Uterus (tissue), 4 donors: ENCODE data around the gene STAMBP. TPM values are rescaled to one million over a fixed set of nuclear protein-coding genes. Genes with fewer than 3 reads are reported as not detected.
"Not testable (repeated sequence)": the region's sequence is repeated elsewhere in the genome, so short reads cannot be mapped to it uniquely, and the experiment has no call there.

ENCODE experiments used
- DNase-seq, 2 donors: peaks; one replicate each; pipeline ENCODE4 v3.0.0-alpha.2; 2019 to 2020
- H3K27ac ChIP-seq, 2 donors: fragments of 200-600 bp; sonication (generic); 1 replicate in 1 of 2; 2 replicates in 1 of 2; pipeline ENCODE4 v1.5.1; 2016 to 2018
- H3K27me3 ChIP-seq, 2 donors: fragments of 200-600 bp; sonication (generic); one replicate each; pipeline ENCODE4 v1.5.1; 2018 to 2019; ENCODE audit warnings: control low read depth in 1 of 2
- H3K36me3 ChIP-seq, 2 donors: fragments of 200-600 bp; sonication (generic); one replicate each; pipeline ENCODE4 v1.5.1; 2019; ENCODE audit warnings: control low read depth in 1 of 2
- H3K4me1 ChIP-seq, 2 donors: fragments of 200-600 bp; sonication (generic); one replicate each; pipeline ENCODE4 v1.5.1; 2018 to 2019; ENCODE audit warnings: control low read depth in 1 of 2
- H3K4me3 ChIP-seq, 2 donors: fragments of 200-600 bp; sonication (generic); 1 replicate in 1 of 2; 2 replicates in 1 of 2; pipeline ENCODE4 v1.5.1; 2018 to 2019; ENCODE audit warnings: mild to moderate bottlenecking in 1 of 2
- H3K9me3 ChIP-seq, 2 donors: fragments of 200-600 bp; sonication (generic); one replicate each; pipeline ENCODE4 v1.5.1; 2019; ENCODE audit warnings: control low read depth in 1 of 2
- CTCF ChIP-seq, 4 experiments: fragments of 200-600 bp in 2 of 4; fragments of 450-650 bp in 2 of 4; sonication (generic) in 2 of 4; IDR thresholded peaks; one replicate each; pipeline ENCODE4 v1.5.1; 2016 to 2019; ENCODE audit warnings: antibody characterized with exemption in 4 of 4, mild to moderate bottlenecking in 2 of 4, moderate library complexity in 1 of 4
- POLR2A ChIP-seq, 2 donors: fragments of 450-650 bp; IDR thresholded peaks; one replicate each; pipeline ENCODE4 v1.6.1; 2016; ENCODE audit warnings: antibody characterized with exemption in 2 of 2, mild to moderate bottlenecking in 1 of 2, moderate library complexity in 1 of 2
- intact Hi-C: fragments of 100-400 bp; cut with DNase I; formaldehyde crosslinking; loops from one replicate; pipeline ENCODE4 v1.15.1; 2023; ENCODE audit warnings: low total_unique reads
- total RNA-seq, 4 donors: library from RNA; depleted of rRNA in 3 of 4; stranded (reverse); fragments of >200 nt in 3 of 4; gene quantifications; one replicate each; pipeline versions ENCODE4 v1.1.0 to v1.2.4, GENCODE V29; 2014 to 2023
- donor health status: DM: yes; HTN: yes; CAD: no.

The STAMBP gene
- 100 to 1,000 TPM in 1 of 4 donors, 10 to 100 TPM in 3; 31.8 to 115 (median 43.7) TPM for total RNA-seq

- H3K27ac ChIP-seq, result peak within 1 kb of the TSS; percentile 97 to 98
- H3K9me3 ChIP-seq, result no peaks in the 10 kb centered on the region
- intact Hi-C loops, result no loop called here
- H3K4me1 ChIP-seq, result peaks cover 0 to 5% of the 10 kb centered on the region in 2 donors
- no peaks in the 10 kb centered on the region for H3K36me3 ChIP-seq
- no peaks in the 10 kb centered on the region for H3K27me3 ChIP-seq
- peak within 1 kb of the TSS; percentile 82 to 90 for H3K4me3 ChIP-seq
- TF ChIP-seq CTCF (IDR thresholded peaks at IDR 0.05) (no peak), POLR2A (IDR thresholded peaks at IDR 0.05) (peak; percentile 60 to 91)
- peak; percentile 95 to 98 for DNase-seq
Observed at GRCh38 chr2:73828818-73829570, at the start of gene STAMBP. STAMBP (plus strand) TSS chr2:73828961; CDS start chr2:73830857, 1,896 bp downstream.

- DNase-seq, result peak; percentile 95 to 96
- Histone ChIP-seq H3K4me1 (peaks cover 0 to 11% of the 10 kb centered on the region in 2 donors), H3K27me3 (no peaks in the 10 kb centered on the region), H3K4me3 (peak within 1 kb of the TSS; percentile 89 to 90), H3K9me3 (no peaks in the 10 kb centered on the region), H3K36me3 (no peaks in the 10 kb centered on the region), H3K27ac (peak within 1 kb of the TSS; percentile 91 to 92)
- intact Hi-C loops, result no loop called here
- TF ChIP-seq CTCF (IDR thresholded peaks at IDR 0.05), result peak; percentile 92 to 96 (median 94)
- peak; percentile 84 to 90 for TF ChIP-seq POLR2A (IDR thresholded peaks at IDR 0.05)
Observed at GRCh38 chr2:73779467-73780236, 49.1 kb upstream of the STAMBP start, which contains the start of gene DUSP11. DUSP11 (minus strand) TSS chr2:73780103; CDS start chr2:73779974, 129 bp downstream.

- Histone ChIP-seq H3K4me3 (peak overlapping the region; percentile 89 to 90), H3K4me1 (peaks cover 0 to 11% of the 10 kb centered on the region in 2 donors)
Observed at GRCh38 chr2:73780237-73780582, 48.6 kb upstream of the STAMBP start.

GRCh38 chr2:73783402-73783801 lies 45.4 kb upstream of the STAMBP start:
- H3K27ac ChIP-seq, H3K36me3 ChIP-seq, DNase-seq, intact Hi-C loops, H3K4me3 ChIP-seq, H3K4me1 ChIP-seq, H3K9me3 ChIP-seq, H3K27me3 ChIP-seq: not testable (repeated sequence)

More at GRCh38 chr2:73780237-73780582, 48.6 kb upstream of the STAMBP start:
- H3K36me3 ChIP-seq, result no peaks in the 10 kb centered on the region
- H3K27ac ChIP-seq, result peak overlapping the region; percentile 91 to 92
- H3K9me3 ChIP-seq, result no peaks in the 10 kb centered on the region
- intact Hi-C loops, result no loop called here
- no peak for DNase-seq
- no peaks in the 10 kb centered on the region for H3K27me3 ChIP-seq
- TF ChIP-seq CTCF (IDR thresholded peaks at IDR 0.05), result no peak
- no peak for TF ChIP-seq POLR2A (IDR thresholded peaks at IDR 0.05)

- H3K4me1 ChIP-seq, H3K27ac ChIP-seq, intact Hi-C loops, DNase-seq, H3K27me3 ChIP-seq, H3K9me3 ChIP-seq, H3K4me3 ChIP-seq, H3K36me3 ChIP-seq: not testable (repeated sequence)
Observed at GRCh38 chr2:73783883-73784282, 44.9 kb upstream of the STAMBP start, which contains the start of gene C2orf78. C2orf78 (plus strand) TSS chr2:73784183; CDS start chr2:73784310, 127 bp downstream.

GRCh38 chr2:73811878-73812277 lies 16.9 kb upstream of the STAMBP start:
- intact Hi-C loops, result loop anchor here (10.0 kb wide), 1 partner anchor 523 kb away; no protein-coding TSS in a partner anchor
- Histone ChIP-seq H3K27me3 (no peaks in the 10 kb centered on the region), H3K9me3 (no peaks in the 10 kb centered on the region), H3K27ac (no peak overlapping the region), H3K36me3 (no peaks in the 10 kb centered on the region), H3K4me1 (no peaks in the 10 kb centered on the region), H3K4me3 (no peak overlapping the region)
- no peak for DNase-seq
- TF ChIP-seq POLR2A (IDR thresholded peaks at IDR 0.05) (no peak), CTCF (IDR thresholded peaks at IDR 0.05) (no peak)
